ENCODE data around the gene PRRT4.

PRRT4 gene

GRCh38 chr7:128361411-128362379, at the start of gene PRRT4:
PRRT4 (minus strand) TSS chr7:128361690.
- DNase-seq = peak; percentile 67
- H3K27me3 Mint-ChIP-seq = peaks cover 70% of the 10 kb centered on the region

GRCh38 chr7:128410451-128410753, 48.9 kb upstream of the PRRT4 start:
- Mint-ChIP-seq H3K27me3 (peaks cover 10% of the 10 kb centered on the region), H3K4me1 (ENCODE audit: low read depth) (peaks cover 26% of the 10 kb centered on the region), H3K36me3 (ENCODE audit: low read depth) (no peaks in the 10 kb centered on the region), H3K9me3 (no peaks in the 10 kb centered on the region), H3K4me3 (peak overlapping the region; percentile 82), H3K27ac (peak overlapping the region; percentile 68)
- DNase-seq = no peak

More at GRCh38 chr7:128361411-128362379, at the start of gene PRRT4:
- peak within 1 kb of the TSS; percentile 42 for H3K27ac Mint-ChIP-seq
- H3K4me3 Mint-ChIP-seq = peak within 1 kb of the TSS; percentile 70
- H3K4me1 Mint-ChIP-seq (ENCODE audit: low read depth) = peaks cover 23% of the 10 kb centered on the region
- no peaks in the 10 kb centered on the region for H3K36me3 Mint-ChIP-seq (ENCODE audit: low read depth)
- no peaks in the 10 kb centered on the region for H3K9me3 Mint-ChIP-seq

- no peaks in the 10 kb centered on the region for H3K9me3 Mint-ChIP-seq
- H3K27ac Mint-ChIP-seq = peak within 1 kb of the TSS; percentile 78
Measured at GRCh38 chr7:128409596-128410450, 48.3 kb upstream of the PRRT4 start, which contains the start of gene IMPDH1. IMPDH1 (minus strand) TSS chr7:128409982; CDS start chr7:128409901, 81 bp downstream.

GRCh38 chr7:128408709-128409595, 47.5 kb upstream of the PRRT4 start:
- H3K4me1 Mint-ChIP-seq (ENCODE audit: low read depth) = peaks cover 37% of the 10 kb centered on the region
- H3K27me3 Mint-ChIP-seq = peaks cover 10% of the 10 kb centered on the region
- peak overlapping the region; percentile 78 for H3K27ac Mint-ChIP-seq
- DNase-seq = no peak
- H3K36me3 Mint-ChIP-seq (ENCODE audit: low read depth) = peaks cover 8% of the 10 kb centered on the region
- H3K4me3 Mint-ChIP-seq = peak overlapping the region; percentile 82
- no peaks in the 10 kb centered on the region for H3K9me3 Mint-ChIP-seq

More at GRCh38 chr7:128409596-128410450, 48.3 kb upstream of the PRRT4 start, which contains the start of gene IMPDH1:
- H3K27me3 Mint-ChIP-seq = peaks cover 10% of the 10 kb centered on the region
- peak within 1 kb of the TSS; percentile 82 for H3K4me3 Mint-ChIP-seq
- peaks cover 3% of the 10 kb centered on the region for H3K36me3 Mint-ChIP-seq (ENCODE audit: low read depth)
- DNase-seq = peak; percentile 95
- peaks cover 28% of the 10 kb centered on the region for H3K4me1 Mint-ChIP-seq (ENCODE audit: low read depth)

- Mint-ChIP-seq H3K4me3 (peak overlapping the region; percentile 9), H3K27me3 (peaks cover 10% of the 10 kb centered on the region), H3K4me1 (ENCODE audit: low read depth) (peaks cover 43% of the 10 kb centered on the region), H3K27ac (no peak overlapping the region), H3K36me3 (ENCODE audit: low read depth) (peaks cover 17% of the 10 kb centered on the region), H3K9me3 (no peaks in the 10 kb centered on the region)
- DNase-seq = no peak
Measured at GRCh38 chr7:128407751-128408708, 46.5 kb upstream of the PRRT4 start.

GRCh38 chr7:128407233-128407589, 45.7 kb upstream of the PRRT4 start:
- Mint-ChIP-seq H3K4me3 (no peak overlapping the region), H3K27ac (no peak overlapping the region), H3K9me3 (no peaks in the 10 kb centered on the region)

GRCh38 chr7:128406314-128407232, 45.1 kb upstream of the PRRT4 start:
- Mint-ChIP-seq H3K36me3 (ENCODE audit: low read depth) (peaks cover 31% of the 10 kb centered on the region), H3K9me3 (no peaks in the 10 kb centered on the region), H3K4me3 (peak overlapping the region; percentile 73), H3K4me1 (ENCODE audit: low read depth) (peaks cover 49% of the 10 kb centered on the region), H3K27me3 (peaks cover 6% of the 10 kb centered on the region), H3K27ac (peak overlapping the region; percentile 72)
- DNase-seq = no peak

More at GRCh38 chr7:128407233-128407589, 45.7 kb upstream of the PRRT4 start:
- H3K36me3 Mint-ChIP-seq (ENCODE audit: low read depth) = peaks cover 25% of the 10 kb centered on the region
- peaks cover 9% of the 10 kb centered on the region for H3K27me3 Mint-ChIP-seq
- no peak for DNase-seq
- H3K4me1 Mint-ChIP-seq (ENCODE audit: low read depth) = peaks cover 49% of the 10 kb centered on the region

- peak overlapping the region; percentile 87 for H3K27ac Mint-ChIP-seq
- H3K4me1 Mint-ChIP-seq (ENCODE audit: low read depth) = peaks cover 50% of the 10 kb centered on the region
- H3K36me3 Mint-ChIP-seq (ENCODE audit: low read depth) = peaks cover 40% of the 10 kb centered on the region
- no peaks in the 10 kb centered on the region for H3K9me3 Mint-ChIP-seq
- H3K27me3 Mint-ChIP-seq = peaks cover 3% of the 10 kb centered on the region
- DNase-seq = peak; percentile 74
- H3K4me3 Mint-ChIP-seq = peak overlapping the region; percentile 88
Measured at GRCh38 chr7:128405471-128406313, 44.2 kb upstream of the PRRT4 start.

- Mint-ChIP-seq H3K4me1 (ENCODE audit: low read depth) (peaks cover 46% of the 10 kb centered on the region), H3K27ac (peak overlapping the region; percentile 87), H3K36me3 (ENCODE audit: low read depth) (peaks cover 47% of the 10 kb centered on the region), H3K27me3 (no peaks in the 10 kb centered on the region), H3K9me3 (no peaks in the 10 kb centered on the region), H3K4me3 (peak overlapping the region; percentile 88)
- DNase-seq = no peak
Measured at GRCh38 chr7:128404886-128405470, 43.5 kb upstream of the PRRT4 start.

- no peak for DNase-seq
- Mint-ChIP-seq H3K9me3 (no peaks in the 10 kb centered on the region), H3K4me1 (ENCODE audit: low read depth) (peaks cover 44% of the 10 kb centered on the region), H3K36me3 (ENCODE audit: low read depth) (peaks cover 53% of the 10 kb centered on the region), H3K27me3 (no peaks in the 10 kb centered on the region), H3K4me3 (peak overlapping the region; percentile 88), H3K27ac (peak overlapping the region; percentile 58)
Measured at GRCh38 chr7:128404143-128404681, 42.7 kb upstream of the PRRT4 start.

- H3K27ac Mint-ChIP-seq = peak overlapping the region; percentile 14
- peaks cover 58% of the 10 kb centered on the region for H3K36me3 Mint-ChIP-seq (ENCODE audit: low read depth)
- DNase-seq = no peak
- H3K9me3 Mint-ChIP-seq = no peaks in the 10 kb centered on the region
- peaks cover 38% of the 10 kb centered on the region for H3K4me1 Mint-ChIP-seq (ENCODE audit: low read depth)
- H3K27me3 Mint-ChIP-seq = no peaks in the 10 kb centered on the region
- H3K4me3 Mint-ChIP-seq = peak overlapping the region; percentile 88
Measured at GRCh38 chr7:128403676-128404075, 42.2 kb upstream of the PRRT4 start.
